IMR-90 (cell line): ENCODE data around the gene COG4. TPM values are rescaled to one million over a fixed set of nuclear protein-coding genes. Genes with fewer than 3 reads are reported as not detected.

Experiments
- ATAC-seq: fragments of 200-7000 bp; cut with Tn5 transposase; 2 replicates; pipeline ENCODE4 v1.9.1; 2020; ENCODE audit warnings: low read depth, mild to moderate bottlenecking, moderate library complexity
- BruUV-seq: library from RNA; stranded (reverse); fragments of 400-500 nt; replicated peaks from 2 replicates; lab custom pipeline; 2021; lab: Mats Ljungman, UMichigan
- CTCF ChIA-PET: fragments of 300-600 bp; formaldehyde crosslinking; extraction: SDS; loops from one replicate; lab custom pipeline; 2021; ENCODE audit warnings: antibody characterized with exemption; lab: Yijun Ruan, JAX
- POLR2A ChIA-PET: fragments of 300-600 bp; sonication (Branson Sonifier 250); formaldehyde crosslinking; loops from one replicate; lab custom pipeline; 2022; ENCODE audit warnings: antibody characterized with exemption; ENCODE audit not compliant: unreplicated experiment; lab: Charles Lee
- DNase-seq: peaks from one replicate; pipeline ENCODE4 v3.0.0; 2013
- H2AFZ ChIP-seq: replicated peaks from 2 replicates; pipeline ENCODE3; 2013; ENCODE audit warnings: low read length, mild to moderate bottlenecking; ENCODE audit not compliant: poor library complexity
- H2AK5ac ChIP-seq: 2 replicates; pipeline ENCODE4 v1.6.1; 2013; ENCODE audit warnings: low read depth, low read length, inconsistent platforms
- H2AK9ac ChIP-seq: replicated peaks from 2 replicates; pipeline ENCODE3; 2013; ENCODE audit warnings: mild to moderate bottlenecking, low read depth, low read length, moderate library complexity; ENCODE audit not compliant: poor library complexity
- H2BK120ac ChIP-seq: 2 replicates; pipeline ENCODE4 v1.6.1; 2013; ENCODE audit warnings: low read depth, low read length, inconsistent platforms
- H2BK15ac ChIP-seq: 3 replicates; pipeline ENCODE4 v1.6.1; 2013; ENCODE audit warnings: low read depth, low read length, inconsistent platforms
- H2BK20ac ChIP-seq: 2 replicates; pipeline ENCODE4 v1.6.1; 2013; ENCODE audit warnings: low read depth, mild to moderate bottlenecking, inconsistent platforms, low read length, moderate library complexity
- H2BK5ac ChIP-seq: 2 replicates; pipeline ENCODE4 v1.6.1; 2013; ENCODE audit warnings: mild to moderate bottlenecking, low read depth, low read length, inconsistent platforms; ENCODE audit not compliant: poor library complexity, severe bottlenecking
- H3K14ac ChIP-seq: replicated peaks from 2 replicates; pipeline ENCODE4 v1.6.1; 2013; ENCODE audit warnings: low read depth, low read length, inconsistent platforms
- H3K18ac ChIP-seq: 2 replicates; pipeline ENCODE4 v1.6.1; 2013; ENCODE audit warnings: low read depth, low read length, control low read depth
- H3K23ac ChIP-seq: 2 replicates; pipeline ENCODE4 v1.6.1; 2013; ENCODE audit warnings: low read depth, low read length, inconsistent platforms
- H3K27ac ChIP-seq: 2 replicates; pipeline ENCODE4 v1.5.1; 2013; ENCODE audit warnings: mild to moderate bottlenecking, control low read depth, low read length; ENCODE audit not compliant: insufficient read depth
- H3K27me3 ChIP-seq: 2 replicates; pipeline ENCODE4 v1.6.1; 2013; ENCODE audit warnings: low read length; ENCODE audit not compliant: control insufficient read depth, insufficient read depth
- H3K36me3 ChIP-seq: 2 replicates; pipeline ENCODE4 v1.6.1; 2013; ENCODE audit warnings: low read length, mixed read lengths; ENCODE audit not compliant: control insufficient read depth, insufficient read depth
- H3K4ac ChIP-seq: 2 replicates; pipeline ENCODE4 v1.6.1; 2013; ENCODE audit warnings: low read depth, low read length, inconsistent platforms
- H3K4me1 ChIP-seq: 2 replicates; pipeline ENCODE4 v1.6.1; 2013; ENCODE audit warnings: low read length, mixed read lengths; ENCODE audit not compliant: control insufficient read depth, insufficient read depth
- H3K4me2 ChIP-seq: 2 replicates; pipeline ENCODE4 v1.6.1; 2013; ENCODE audit warnings: low read depth, mild to moderate bottlenecking, control low read depth, low read length, moderate library complexity
- H3K4me3 ChIP-seq: 2 replicates; pipeline ENCODE4 v1.5.1; 2013; ENCODE audit warnings: low read depth, mild to moderate bottlenecking, control low read depth, low read length, moderate library complexity; ENCODE audit not compliant: insufficient read depth
- H3K56ac ChIP-seq: 2 replicates; pipeline ENCODE4 v1.6.1; 2013; ENCODE audit warnings: low read length, inconsistent platforms; ENCODE audit not compliant: insufficient read depth; ENCODE audit errors: extremely low read depth
- H3K79me1 ChIP-seq, 2 experiments: 2 replicates each; pipeline ENCODE4 v1.6.1; 2013; ENCODE audit warnings: low read length in 2 of 2, inconsistent platforms in 1 of 2, low read depth in 1 of 2
- H3K9ac ChIP-seq: 2 replicates; pipeline ENCODE4 v1.6.1; 2013; ENCODE audit warnings: low read depth, low read length, control low read depth
- H3K9me1 ChIP-seq: 2 replicates; pipeline ENCODE4 v1.6.1; 2013; ENCODE audit warnings: low read length, inconsistent platforms; ENCODE audit not compliant: insufficient read depth
- H3K9me3 ChIP-seq: 2 replicates; pipeline ENCODE4 v1.6.1; 2013; ENCODE audit warnings: low read length; ENCODE audit not compliant: control insufficient read depth, insufficient read depth
- H4K20me1 ChIP-seq: 2 replicates; pipeline ENCODE4 v1.6.1; 2013; ENCODE audit warnings: low read length, inconsistent platforms; ENCODE audit not compliant: insufficient read depth
- H4K5ac ChIP-seq: 2 replicates; pipeline ENCODE4 v1.6.1; 2013; ENCODE audit warnings: mild to moderate bottlenecking, low read depth, low read length, control low read depth
- H4K8ac ChIP-seq, 2 experiments: 2 replicates each; pipeline ENCODE4 v1.6.1; 2013; ENCODE audit warnings: low read depth in 2 of 2, low read length in 2 of 2, control low read depth in 1 of 2, inconsistent platforms in 1 of 2
- H4K91ac ChIP-seq: 2 replicates; pipeline ENCODE4 v1.6.1; 2013; ENCODE audit warnings: low read depth, low read length, inconsistent platforms; ENCODE audit not compliant: insufficient read depth
- BHLHE40 ChIP-seq: fragments of 150-350 bp; IDR thresholded peaks from 2 replicates; pipeline ENCODE4 v1.6.1; 2016; ENCODE audit warnings: mild to moderate bottlenecking, low read depth, low read length
- CEBPB ChIP-seq: IDR thresholded peaks from 2 replicates; pipeline ENCODE4 v1.6.1; 2012; ENCODE audit warnings: low read depth, low read length, improper control_type of control experiment
- CHD1 ChIP-seq: IDR thresholded peaks from 2 replicates; pipeline ENCODE4 v1.6.1; 2012; ENCODE audit warnings: low read depth, low read length, improper control_type of control experiment
- ELK1 ChIP-seq: fragments of 150-350 bp; IDR thresholded peaks from 2 replicates; pipeline ENCODE4 v1.6.1; 2016; ENCODE audit warnings: low read depth, mild to moderate bottlenecking, low read length, moderate library complexity, borderline replicate concordance
- FOS ChIP-seq: fragments of 150-350 bp; IDR thresholded peaks from 2 replicates; pipeline ENCODE4 v1.6.1; 2016; ENCODE audit warnings: low read depth, low read length
- MAFK ChIP-seq: IDR thresholded peaks from 2 replicates; pipeline ENCODE4 v1.6.1; 2012; ENCODE audit warnings: low read depth, low read length, improper control_type of control experiment
- MXI1 ChIP-seq: IDR thresholded peaks from 2 replicates; pipeline ENCODE4 v1.6.1; 2012; ENCODE audit warnings: low read depth, mild to moderate bottlenecking, low read length, moderate library complexity, borderline replicate concordance
- NFE2L2 ChIP-seq: fragments of 150-350 bp; IDR thresholded peaks from 2 replicates; pipeline ENCODE4 v1.6.1; 2016; ENCODE audit warnings: low read depth, mild to moderate bottlenecking, low read length
- RCOR1 ChIP-seq: IDR thresholded peaks from 2 replicates; pipeline ENCODE4 v1.6.1; 2012; ENCODE audit warnings: mild to moderate bottlenecking, low read length, improper control_type of control experiment; ENCODE audit not compliant: insufficient replicate concordance
- RFX5 ChIP-seq: IDR thresholded peaks from 2 replicates; pipeline ENCODE4 v1.8.0; 2012; ENCODE audit warnings: low read depth, mild to moderate bottlenecking, low read length, moderate library complexity
- SMC3 ChIP-seq: fragments of 150-350 bp; IDR thresholded peaks from 2 replicates; pipeline ENCODE4 v1.6.1; 2016; ENCODE audit warnings: low read depth, mild to moderate bottlenecking, antibody characterized with exemption, low read length, moderate library complexity
- WGBS, 2 experiments: methylation state at CpG; one replicate each; pipeline versions ENCODE4 v1.1.5 to v1.1.7; 2013; ENCODE audit warnings: missing lambda C conversion rate in 2 of 2; ENCODE audit not compliant: insufficient read length in 1 of 2; ENCODE audit errors: extremely low coverage in 2 of 2; 5-methylcytosine and 5-hydroxymethylcytosine counted together
- dilution Hi-C: fragments of 300-500 bp; cut with HindIII; formaldehyde crosslinking; loops from one replicate; pipeline ENCODE4 v1.14.3; 2018; ENCODE audit warnings: low sequenced_read_pairs; ENCODE audit not compliant: unreplicated experiment
- in situ Hi-C: fragments of 300-500 bp; cut with MboI; formaldehyde crosslinking; loops from 3 replicates; pipeline ENCODE4 v1.14.3; 2019; ENCODE audit warnings: low sequenced_read_pairs, inconsistent platforms, mixed read lengths
- intact Hi-C: fragments of 100-400 bp; cut with micrococcal nuclease; formaldehyde crosslinking; loops from 2 replicates; pipeline ENCODE4 v1.10.0; 2022
- polyA plus RNA-seq, 3 experiments: library from polyadenylated mRNA; depleted of rRNA; stranded (reverse); fragments of >200 nt; gene quantifications; 2 replicates each; pipeline ENCODE4 v1.2.3, GENCODE V29; 2012; ENCODE audit warnings: low replicate concordance in 1 of 3
- total RNA-seq: library from RNA; depleted of rRNA; stranded (reverse); fragments of >200 nt; gene quantifications from 2 replicates; pipeline ENCODE4 v1.2.3, GENCODE V29; 2012
- TF ChIP-seq, protein P1 (sequence below): fragments of 150-350 bp; IDR thresholded peaks from 2 replicates; pipeline ENCODE4 v1.6.1; 2017; ENCODE audit warnings: mild to moderate bottlenecking, antibody characterized with exemption, low read length, low read depth

COG4 gene
- total and polyA plus RNA-seq, 2 of the 4 experiments (the other 2 are of a cell fraction), result 47.5 to 96.1 TPM

DNA sequence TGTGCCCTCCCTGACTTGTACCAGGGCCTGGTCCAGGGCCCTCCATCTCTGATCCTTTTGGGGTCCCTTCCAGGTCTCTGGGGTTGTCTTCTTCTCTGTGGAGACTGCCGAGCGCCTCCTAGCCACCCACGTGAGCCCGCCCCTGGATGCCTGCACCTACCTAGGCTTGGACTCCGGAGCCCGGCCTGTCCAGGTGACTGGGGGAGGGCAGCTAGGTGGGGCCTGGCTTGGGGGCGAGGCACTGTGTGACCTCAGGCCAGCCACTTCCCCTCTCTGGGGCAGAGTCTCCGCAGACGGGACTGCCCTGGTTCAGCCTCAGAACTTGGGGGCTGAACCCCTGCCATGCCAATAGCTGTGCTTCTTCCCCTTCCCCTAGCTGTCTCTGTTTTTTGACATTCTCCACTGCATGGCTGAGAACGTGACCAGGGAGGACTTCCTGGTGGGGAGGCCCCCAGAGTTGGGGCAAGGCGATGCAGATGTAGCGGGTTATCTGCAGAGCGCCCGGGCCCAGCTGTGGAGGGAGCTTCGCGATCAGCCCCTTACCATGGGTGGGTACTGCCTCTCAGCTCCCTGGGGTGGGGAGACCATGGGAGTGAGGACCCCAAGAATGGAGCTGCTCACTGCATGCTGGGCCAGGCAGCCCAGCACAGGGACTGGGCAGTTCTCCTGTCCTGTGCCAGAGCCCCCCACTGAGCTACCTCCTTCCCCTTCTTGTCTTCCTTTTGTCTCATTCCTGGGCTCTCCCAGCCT is 54.4 kb downstream of the COG4 start (continued):
- TF ChIP-seq, protein P1, sequence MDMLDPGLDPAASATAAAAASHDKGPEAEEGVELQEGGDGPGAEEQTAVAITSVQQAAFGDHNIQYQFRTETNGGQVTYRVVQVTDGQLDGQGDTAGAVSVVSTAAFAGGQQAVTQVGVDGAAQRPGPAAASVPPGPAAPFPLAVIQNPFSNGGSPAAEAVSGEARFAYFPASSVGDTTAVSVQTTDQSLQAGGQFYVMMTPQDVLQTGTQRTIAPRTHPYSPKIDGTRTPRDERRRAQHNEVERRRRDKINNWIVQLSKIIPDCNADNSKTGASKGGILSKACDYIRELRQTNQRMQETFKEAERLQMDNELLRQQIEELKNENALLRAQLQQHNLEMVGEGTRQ, result no peak
- no peak for TF ChIP-seq NFE2L2
- TF ChIP-seq RFX5, result no peak
- TF ChIP-seq CHD1, result no peak
- no peak for TF ChIP-seq MXI1

- Histone ChIP-seq H4K20me1 (no peaks in the 10 kb centered on the region; the same call in 1 of the 2 replicates), H3K4me2 (no peak overlapping the region), H2BK15ac (no peak overlapping the region), H3K18ac (no peak overlapping the region), H4K91ac (no peak overlapping the region), H4K5ac (no peak overlapping the region), H3K36me3 (peaks cover 12% of the 10 kb centered on the region), H2AK9ac (no peak overlapping the region), H3K27me3 (no peaks in the 10 kb centered on the region), H3K23ac (no peak overlapping the region), H3K4me1 (peaks cover 2% of the 10 kb centered on the region; the same call in 1 of the 2 replicates), H3K9ac (no peak overlapping the region), H2AK5ac (no peak overlapping the region), H3K79me1 (no peaks in the 10 kb centered on the region), H3K9me1 (0 out of 2 replicates have a peak, but pooled peaks cover 2% of the 10 kb centered on the region), H3K4ac (no peak overlapping the region), H2BK20ac (no peak overlapping the region), H3K9me3 (no peaks in the 10 kb centered on the region), H2AFZ (no peak overlapping the region), H3K56ac (no peak overlapping the region; the same call in 1 of the 2 replicates), H3K14ac (no peak overlapping the region), H3K27ac (no peak overlapping the region), H2BK120ac (no peak overlapping the region), H4K8ac (no peak overlapping the region), H3K4me3 (no peak overlapping the region), H2BK5ac (no peak overlapping the region)
- 84% methylated on average over 3 of the region's 8 CpGs; no CpG with 5 or more reads in 1 of the 2 experiments for WGBS, 2 experiments
- POLR2A ChIA-PET, result no interaction called here
- dilution Hi-C loops (no loop called here), in situ Hi-C loops (no loop called here), intact Hi-C loops (no loop called here)
- DNase-seq (no peak), ATAC-seq (no peak)
- no peak for TF ChIP-seq SMC3
- no peak for TF ChIP-seq CEBPB
- no peak for TF ChIP-seq BHLHE40
- TF ChIP-seq, protein P1, result no peak
- no peak for TF ChIP-seq RCOR1
- TF ChIP-seq MAFK, result no peak
- no peak for TF ChIP-seq ELK1
- TF ChIP-seq FOS, result no peak
- no peak for TF ChIP-seq MXI1
- CTCF ChIA-PET, result no interaction called here
- no TSS peak for BruUV-seq
Observed at GRCh38 chr16:70467608-70468007, 55.7 kb downstream of the COG4 start.
